GM21423 (cell line): ENCODE results near the gene RNF149.
"Not testable (repeated sequence)": the region's sequence is repeated elsewhere in the genome, so short reads cannot be mapped to it uniquely, and the experiment has no call there.

Source experiments
- ATAC-seq: cut with Tn5 transposase; IDR thresholded peaks from one replicate; pipeline ENCODE4 v1.9.1; 2021; ENCODE audit warnings: mild to moderate bottlenecking, moderate library complexity; ENCODE audit not compliant: unreplicated experiment

RNF149 gene

GRCh38 chr2:101263377-101263800, 45.1 kb downstream of the RNF149 start:
- ATAC-seq = no peak

GRCh38 chr2:101262142-101262541, 46.4 kb downstream of the RNF149 start:
- ATAC-seq = no peak

GRCh38 chr2:101258804-101259203, 49.7 kb downstream of the RNF149 start:
- ATAC-seq = no peak

GRCh38 chr2:101256316-101256715, 52.2 kb downstream of the RNF149 start:
- ATAC-seq = no peak

GRCh38 chr2:101255501-101255900, 53.0 kb downstream of the RNF149 start:
- no peak for ATAC-seq

- ATAC-seq = no peak
Measured at GRCh38 chr2:101253703-101254450, 54.6 kb downstream of the RNF149 start.

GRCh38 chr2:101253013-101253702, 55.3 kb downstream of the RNF149 start:
- peak; percentile 55 for ATAC-seq

GRCh38 chr2:101252408-101253012, 56.0 kb downstream of the RNF149 start, which contains the start of gene CNOT11:
TSS of gene CNOT11 (plus strand) at chr2:101252886. CDS start at chr2:101252965, 79 bp downstream.
- ATAC-seq = peak; percentile 84

GRCh38 chr2:101251844-101252407, 56.6 kb downstream of the RNF149 start:
- peak; percentile 38 for ATAC-seq

- not testable (repeated sequence) for ATAC-seq
Measured at GRCh38 chr2:101251246-101251781, 57.2 kb downstream of the RNF149 start.

GRCh38 chr2:101249826-101250225, 58.7 kb downstream of the RNF149 start:
- no peak for ATAC-seq

GRCh38 chr2:101248756-101249155, 59.7 kb downstream of the RNF149 start:
- not testable (repeated sequence) for ATAC-seq

- ATAC-seq = not testable (repeated sequence)
Measured at GRCh38 chr2:101245468-101245867, 63.0 kb downstream of the RNF149 start.

GRCh38 chr2:101244899-101245298, 63.6 kb downstream of the RNF149 start:
- ATAC-seq = not testable (repeated sequence)

GRCh38 chr2:101244373-101244772, 64.1 kb downstream of the RNF149 start:
- ATAC-seq = not testable (repeated sequence)

GRCh38 chr2:101241158-101241557, 67.3 kb downstream of the RNF149 start:
- no peak for ATAC-seq

GRCh38 chr2:101240694-101241093, 67.8 kb downstream of the RNF149 start:
- ATAC-seq = not testable (repeated sequence)

- ATAC-seq = not testable (repeated sequence)
Measured at GRCh38 chr2:101239760-101240118, 68.8 kb downstream of the RNF149 start.

GRCh38 chr2:101238930-101239759, 69.4 kb downstream of the RNF149 start:
- no peak for ATAC-seq

- not testable (repeated sequence) for ATAC-seq
Measured at GRCh38 chr2:101237944-101238343, 70.6 kb downstream of the RNF149 start.
